HepG2 (cell line): ENCODE data around the gene BCL2L2. TPM values are rescaled to one million over a fixed set of nuclear protein-coding genes. Genes with fewer than 3 reads are reported as not detected.

Source experiments
- ATAD3A ChIP-seq: sonication (generic); formaldehyde crosslinking; IDR thresholded peaks from 2 replicates; pipeline ENCODE4 v1.4.0; 2020; ENCODE audit warnings: missing genetic modification reagents
- CCDC6 ChIP-seq: sonication (generic); formaldehyde crosslinking; IDR thresholded peaks from 2 replicates; pipeline ENCODE4 v1.8.1; 2022; ENCODE audit warnings: mild to moderate bottlenecking, missing genetic modification reagents, moderate library complexity
- CENPX ChIP-seq: sonication (generic); formaldehyde crosslinking; IDR thresholded peaks from 2 replicates; pipeline ENCODE4 v1.9.0; 2021; ENCODE audit warnings: mild to moderate bottlenecking, missing genetic modification reagents, moderate library complexity
- FOXO4 ChIP-seq: sonication (generic); formaldehyde crosslinking; conservative IDR thresholded peaks from 2 replicates; pipeline ENCODE4 v1.8.1; 2023; ENCODE audit warnings: missing genetic modification reagents
- HOMEZ ChIP-seq: IDR thresholded peaks from 2 replicates; pipeline ENCODE4 v1.6.1; 2016; ENCODE audit warnings: low read depth
- KDM2A ChIP-seq: sonication (generic); formaldehyde crosslinking; IDR thresholded peaks from 2 replicates; pipeline ENCODE4 v1.4.0; 2020; ENCODE audit warnings: low read depth, missing genetic modification reagents, borderline replicate concordance
- MED8 ChIP-seq: sonication (generic); formaldehyde crosslinking; IDR thresholded peaks from 2 replicates; pipeline ENCODE4 v1.8.1; 2023; ENCODE audit warnings: mild to moderate bottlenecking, missing genetic modification reagents; ENCODE audit not compliant: insufficient replicate concordance
- MEF2D ChIP-seq: sonication (generic); formaldehyde crosslinking; IDR thresholded peaks from 2 replicates; pipeline ENCODE4 v1.5.1; 2020; ENCODE audit warnings: mild to moderate bottlenecking, missing genetic modification reagents
- NFE2L2 ChIP-seq: fragments of 150-350 bp; IDR thresholded peaks from 2 replicates; pipeline ENCODE4 v1.6.1; 2014; ENCODE audit warnings: low read length
- PLSCR1 ChIP-seq: sonication (generic); formaldehyde crosslinking; IDR thresholded peaks from 2 replicates; pipeline ENCODE4 v1.5.0; 2020; ENCODE audit warnings: missing genetic modification reagents, mild to moderate bottlenecking, borderline replicate concordance
- SP4 ChIP-seq: sonication (generic); formaldehyde crosslinking; IDR thresholded peaks from 2 replicates; pipeline ENCODE4 v1.8.1; 2023; ENCODE audit warnings: mild to moderate bottlenecking, missing genetic modification reagents
- WIZ ChIP-seq: sonication (generic); formaldehyde crosslinking; IDR thresholded peaks from 2 replicates; pipeline ENCODE4 v1.5.1; 2020; ENCODE audit warnings: mild to moderate bottlenecking, missing genetic modification reagents
- ZBTB10 ChIP-seq: sonication (generic); formaldehyde crosslinking; IDR thresholded peaks from 2 replicates; pipeline ENCODE4 v1.4.0; 2020; ENCODE audit warnings: missing genetic modification reagents, borderline replicate concordance
- ZBTB37 ChIP-seq: sonication (generic); formaldehyde crosslinking; IDR thresholded peaks from 2 replicates; pipeline ENCODE4 v1.4.0; 2020; ENCODE audit warnings: mild to moderate bottlenecking, missing genetic modification reagents
- ZBTB42 ChIP-seq: sonication (generic); formaldehyde crosslinking; IDR thresholded peaks from 2 replicates; pipeline ENCODE4 v1.5.0; 2020; ENCODE audit warnings: mild to moderate bottlenecking, missing genetic modification reagents
- ZNF782 ChIP-seq: sonication (generic); formaldehyde crosslinking; IDR thresholded peaks from 2 replicates; pipeline ENCODE4 v1.4.0; 2020; ENCODE audit warnings: missing genetic modification reagents, mild to moderate bottlenecking, borderline replicate concordance
- ZNF839 ChIP-seq: sonication (generic); formaldehyde crosslinking; IDR thresholded peaks from 2 replicates; pipeline ENCODE4 v1.4.0; 2020; ENCODE audit warnings: missing genetic modification reagents, mild to moderate bottlenecking, borderline replicate concordance
- polyA plus RNA-seq, 8 experiments: library from polyadenylated mRNA; depleted of rRNA in 3 of 8; stranded (reverse) in 7 of 8; unstranded in 1 of 8; fragments of >200 nt; fragmentation: Illumina TruSeq in 4 of 8; extraction: Trizol in 4 of 8; gene quantifications; 2 replicates each; pipeline versions ENCODE4 v1.2.1 to v1.2.3, GENCODE V29; 2011 to 2016; ENCODE audit warnings: low read depth in 4 of 8, missing spikeins in 1 of 8, mixed read lengths in 1 of 8; ENCODE audit not compliant: insufficient read depth in 1 of 8
- total RNA-seq, 5 experiments: library from RNA; depleted of rRNA; stranded (reverse); fragments of >200 nt; fragmentation: Illumina TruSeq; extraction: Trizol; gene quantifications; 2 replicates each; pipeline ENCODE4 v1.2.3, GENCODE V29; 2016; ENCODE audit warnings: low read depth in 1 of 5
- TF ChIP-seq, protein P1 (sequence below): IDR thresholded peaks from 2 replicates; pipeline ENCODE4 v1.6.1; 2016; ENCODE audit warnings: missing compliant biosample characterization, missing genetic modification reagents, borderline replicate concordance

BCL2L2 gene
- total and polyA plus RNA-seq, 2 of the 13 experiments (the other 11 are each of a cell fraction or from before 2014, with no cell fraction given), result 28.1 to 49.8 TPM

GRCh38 chr14:23302290-23303225 lies 4.1 kb upstream of the BCL2L2 start, which contains the start of gene PPP1R3E (continued):
- TF ChIP-seq ZBTB10 (CRISPR knock-in tag) (no peak; the same call in 1 of the 2 replicates), MED8 (CRISPR knock-in tag) (peak; percentile 23), ZNF782 (CRISPR knock-in tag) (no peak; the same call in 1 of the 2 replicates), CCDC6 (CRISPR knock-in tag) (no peak), WIZ (no peak), MEF2D (peak; percentile 72), ZBTB37 (CRISPR knock-in tag) (no peak; the same call in none of the 2 replicates), CENPX (CRISPR knock-in tag) (no peak), SP4 (CRISPR knock-in tag) (no peak), ZBTB42 (CRISPR knock-in tag) (0 out of 2 replicates have a peak, but pooled peaks have one; percentile 85), FOXO4 (CRISPR knock-in tag) (no peak), NFE2L2 (0 out of 2 replicates have a peak, but pooled peaks have one; percentile 16), ATAD3A (no peak; the same call in 1 of the 2 replicates), HOMEZ (CRISPR knock-in tag) (peak; percentile 49; the same call in 1 of the 2 replicates), KDM2A (peak; percentile 61; the same call in 1 of the 2 replicates), ZNF839 (CRISPR knock-in tag) (peak; percentile 61; the same call in 1 of the 2 replicates), PLSCR1 (CRISPR knock-in tag) (no peak)
- TF ChIP-seq, protein P1, sequence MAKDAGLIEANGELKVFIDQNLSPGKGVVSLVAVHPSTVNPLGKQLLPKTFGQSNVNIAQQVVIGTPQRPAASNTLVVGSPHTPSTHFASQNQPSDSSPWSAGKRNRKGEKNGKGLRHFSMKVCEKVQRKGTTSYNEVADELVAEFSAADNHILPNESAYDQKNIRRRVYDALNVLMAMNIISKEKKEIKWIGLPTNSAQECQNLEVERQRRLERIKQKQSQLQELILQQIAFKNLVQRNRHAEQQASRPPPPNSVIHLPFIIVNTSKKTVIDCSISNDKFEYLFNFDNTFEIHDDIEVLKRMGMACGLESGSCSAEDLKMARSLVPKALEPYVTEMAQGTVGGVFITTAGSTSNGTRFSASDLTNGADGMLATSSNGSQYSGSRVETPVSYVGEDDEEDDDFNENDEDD (CRISPR knock-in tag), result peak; percentile 70
